ENCODE measurements around the gene RTN4RL2. TPM values are rescaled to one million over a fixed set of nuclear protein-coding genes. Genes with fewer than 3 reads are reported as not detected.

Gene RTN4RL2
- total RNA-seq, 2 donors from 2014 or later: 0.97 to 1.5 TPM

- no peak overlapping the region for H3K27ac ChIP-seq (ENCODE audit: low read depth, low read length)
- H3K9ac ChIP-seq (ENCODE audit: extremely low read depth, low read length, poor library complexity, severe bottlenecking): no peak overlapping the region
- TF ChIP-seq CTCF (conservative IDR thresholded peaks at IDR 0.05): no peak
- 71 to 75% methylated on average over 1 to 3 of the region's 3 CpGs for WGBS, 2 experiments (ENCODE audit: insufficient coverage in 1 of 2, insufficient read length in 1 of 2)
- Mint-ChIP-seq H3K4me3 (no peak overlapping the region), H3K27me3 (ENCODE audit: insufficient read depth) (peaks cover 91% of the 10 kb centered on the region), H3K27ac (no peak overlapping the region), H3K9me3 (no peaks in the 10 kb centered on the region), H3K4me1 (peaks cover 19% of the 10 kb centered on the region), H3K36me3 (ENCODE audit: low read depth) (no peaks in the 10 kb centered on the region)
- no peaks in the 10 kb centered on the region for H3K36me3 ChIP-seq (ENCODE audit: control insufficient read depth, insufficient read depth, low read length)
- no peak overlapping the region for H3K4me3 ChIP-seq (ENCODE audit: low read length)
- H3K4me1 ChIP-seq (ENCODE audit: control insufficient read depth, insufficient read depth, low read length): peaks cover 3% of the 10 kb centered on the region
- no peaks in the 10 kb centered on the region for H3K9me3 ChIP-seq (ENCODE audit: control insufficient read depth, low read length)
- DNase-seq: no peak
- H3K27me3 ChIP-seq (ENCODE audit: control insufficient read depth, insufficient read depth, low read length, poor library complexity, severe bottlenecking): peaks cover 96% of the 10 kb centered on the region
These were observed 2.3 kb downstream of the RTN4RL2 start for GRCh38 chr11:57462597-57462996.

- Mint-ChIP-seq H3K36me3 (ENCODE audit: low read depth) (no peaks in the 10 kb centered on the region), H3K9me3 (no peaks in the 10 kb centered on the region), H3K4me1 (peaks cover 19% of the 10 kb centered on the region), H3K4me3 (no peak overlapping the region), H3K27me3 (ENCODE audit: insufficient read depth) (peaks cover 92% of the 10 kb centered on the region), H3K27ac (no peak overlapping the region)
- Histone ChIP-seq H3K9ac (ENCODE audit: extremely low read depth, low read length, poor library complexity, severe bottlenecking) (no peak overlapping the region), H3K4me3 (ENCODE audit: low read length) (no peak overlapping the region), H3K27me3 (ENCODE audit: control insufficient read depth, insufficient read depth, low read length, poor library complexity, severe bottlenecking) (peaks cover 96% of the 10 kb centered on the region), H3K36me3 (ENCODE audit: control insufficient read depth, insufficient read depth, low read length) (no peaks in the 10 kb centered on the region), H3K27ac (ENCODE audit: low read depth, low read length) (peak overlapping the region; percentile 63), H3K4me1 (ENCODE audit: control insufficient read depth, insufficient read depth, low read length) (peaks cover 3% of the 10 kb centered on the region), H3K9me3 (ENCODE audit: control insufficient read depth, low read length) (no peaks in the 10 kb centered on the region)
- no peak for TF ChIP-seq CTCF (conservative IDR thresholded peaks at IDR 0.05)
- DNase-seq: peak; percentile 46
- 40 to 49% methylated on average over 4 to 14 of the region's 14 CpGs for WGBS, 2 experiments (ENCODE audit: insufficient coverage in 1 of 2, insufficient read length in 1 of 2)
These were observed 3.6 kb downstream of the RTN4RL2 start for GRCh38 chr11:57463671-57464538.

- no peak overlapping the region for H3K4me3 ChIP-seq (ENCODE audit: low read length)
- WGBS, 2 experiments (ENCODE audit: insufficient coverage in 1 of 2, insufficient read length in 1 of 2): 75 to 76% methylated on average over 12 to 30 of the region's 30 CpGs
These were observed 4.3 kb downstream of the RTN4RL2 start for GRCh38 chr11:57464539-57465181.

More at GRCh38 chr11:57464539-57465181, 4.3 kb downstream of the RTN4RL2 start:
- Histone ChIP-seq H3K27me3 (ENCODE audit: control insufficient read depth, insufficient read depth, low read length, poor library complexity, severe bottlenecking) (peaks cover 96% of the 10 kb centered on the region), H3K36me3 (ENCODE audit: control insufficient read depth, insufficient read depth, low read length) (no peaks in the 10 kb centered on the region), H3K4me1 (ENCODE audit: control insufficient read depth, insufficient read depth, low read length) (peaks cover 3% of the 10 kb centered on the region), H3K27ac (ENCODE audit: low read depth, low read length) (no peak overlapping the region), H3K9me3 (ENCODE audit: control insufficient read depth, low read length) (no peaks in the 10 kb centered on the region), H3K9ac (ENCODE audit: extremely low read depth, low read length, poor library complexity, severe bottlenecking) (no peak overlapping the region)
- no peaks in the 10 kb centered on the region for H3K36me3 Mint-ChIP-seq (ENCODE audit: low read depth)
- H3K9me3 Mint-ChIP-seq: no peaks in the 10 kb centered on the region
- H3K4me3 Mint-ChIP-seq: no peak overlapping the region
- DNase-seq: peak; percentile 51
- TF ChIP-seq CTCF (conservative IDR thresholded peaks at IDR 0.05): no peak
- no peak overlapping the region for H3K27ac Mint-ChIP-seq
- H3K4me1 Mint-ChIP-seq: peaks cover 14% of the 10 kb centered on the region
- H3K27me3 Mint-ChIP-seq (ENCODE audit: insufficient read depth): peaks cover 88% of the 10 kb centered on the region

Data from endodermal cell (in vitro differentiated cells).